DMS53 treated with DMSO at 0.1 percent for 48 hours (cell line): ENCODE measurements around the gene ZC3H15.
"Not testable (repeated sequence)": the region's sequence is repeated elsewhere in the genome, so short reads cannot be mapped to it uniquely, and the experiment has no call there.

Experiments used
- DNase-seq: peaks from one replicate; lab custom pipeline; 2025; ENCODE audit not compliant: unreplicated experiment; lab: John Stamatoyannopoulos, UW

Gene ZC3H15

DNA sequence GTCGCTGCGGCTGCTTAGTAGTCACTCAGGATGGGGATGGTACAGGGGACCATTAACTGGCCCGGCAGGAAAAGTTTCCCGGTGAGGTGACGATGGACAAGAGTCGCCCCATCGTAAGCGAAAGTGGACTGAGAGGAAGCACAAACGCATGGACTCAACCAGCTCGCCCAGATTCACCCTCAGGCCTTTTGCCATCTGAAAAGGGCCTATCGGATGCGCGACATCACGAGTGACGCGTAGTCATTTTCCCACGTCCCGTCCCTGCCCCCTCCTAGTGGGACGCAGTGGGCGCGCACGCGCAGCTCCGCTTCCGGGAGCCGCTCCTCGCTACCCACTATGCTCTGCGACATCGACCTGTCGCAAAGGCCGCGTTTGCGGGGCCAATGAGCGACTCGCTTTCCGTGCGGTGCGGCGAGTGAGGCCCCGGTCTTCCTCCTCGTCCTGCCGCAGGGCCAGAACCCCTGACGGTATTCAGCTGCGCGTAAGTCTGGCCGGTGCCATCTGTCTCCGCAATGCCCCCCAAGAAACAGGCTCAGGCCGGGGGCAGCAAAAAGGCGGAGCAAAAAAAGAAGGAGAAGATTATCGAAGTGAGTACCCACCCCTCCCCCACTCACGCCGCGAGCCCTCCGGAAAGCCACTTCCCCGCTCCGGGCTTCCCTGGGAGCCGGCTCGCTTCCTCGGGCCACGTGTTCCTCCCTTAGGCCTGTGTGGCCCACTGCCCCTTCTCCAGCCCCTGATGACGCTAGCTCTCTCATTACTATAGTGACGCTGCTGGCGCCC is at the start of gene ZC3H15:
TSS of gene ZC3H15 (plus strand) at position 390 of the 780 bp plus-strand sequence. CDS start at position 513, 123 bp downstream.
- peak; percentile 96 for DNase-seq

GRCh38 chr2:186437719-186438118 is 48.3 kb upstream of the ZC3H15 start:
- DNase-seq = no peak

DNA sequence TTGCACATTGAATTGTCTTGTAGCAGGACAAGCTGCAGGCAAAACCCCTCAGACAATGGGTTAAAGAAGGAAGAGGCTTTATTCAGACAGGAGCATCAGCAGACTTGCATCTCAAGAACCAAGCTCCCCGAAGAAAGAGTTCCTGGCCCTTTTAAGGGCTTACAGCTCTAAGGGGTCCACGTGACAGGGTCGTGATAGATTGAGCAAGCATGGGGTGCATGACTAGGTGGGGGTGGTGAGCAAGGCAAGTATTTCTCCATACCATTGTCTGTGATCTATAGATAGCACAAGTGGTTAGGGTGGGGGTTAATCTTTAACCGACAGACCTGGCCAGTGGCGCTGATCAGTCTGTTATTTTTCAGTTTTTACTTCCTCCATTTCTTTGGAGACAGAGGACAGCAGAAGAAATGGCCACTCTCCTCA is 46.4 kb upstream of the ZC3H15 start:
- DNase-seq = peak; percentile 80

DNA sequence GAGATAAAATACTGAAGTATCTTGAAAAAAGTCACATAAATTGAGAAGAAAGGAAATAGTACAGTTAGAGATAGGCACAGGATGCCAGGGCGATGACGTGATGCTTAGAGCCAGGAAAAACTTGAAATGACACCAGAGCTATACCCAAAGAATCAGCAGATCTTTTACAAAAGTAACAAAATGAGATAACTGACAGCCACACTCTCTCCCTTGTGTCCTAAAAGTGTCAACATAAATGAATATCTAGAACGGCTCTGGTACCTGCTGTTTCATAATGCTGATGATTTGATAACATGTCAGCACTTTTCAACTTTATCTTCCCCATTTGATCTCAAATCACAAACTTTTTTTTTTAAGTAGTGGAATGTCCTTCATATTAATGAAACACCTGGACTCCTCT is 45.6 kb upstream of the ZC3H15 start:
- DNase-seq = no peak

- DNase-seq = no peak
Measured at GRCh38 chr2:186442885-186443284, 43.2 kb upstream of the ZC3H15 start.

DNA sequence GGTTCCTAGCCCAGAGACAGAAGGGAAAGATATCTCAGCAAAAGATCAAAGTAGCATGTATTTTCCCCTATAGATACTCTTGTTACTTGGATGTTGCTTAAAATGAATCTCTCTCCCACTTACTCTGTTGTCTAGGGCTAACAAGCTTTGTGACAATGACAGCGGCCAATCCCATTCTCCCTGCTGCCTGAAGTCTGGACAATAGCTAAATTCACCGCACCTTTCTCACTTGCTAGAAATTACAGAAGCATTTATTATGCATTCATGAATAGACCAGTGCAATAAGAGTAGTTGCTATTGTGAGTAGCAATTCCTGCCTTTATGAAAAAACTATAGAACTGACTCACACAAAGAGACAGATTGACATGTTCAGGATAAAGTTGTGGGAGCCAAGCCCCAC is 42.2 kb upstream of the ZC3H15 start:
- no peak for DNase-seq

DNA sequence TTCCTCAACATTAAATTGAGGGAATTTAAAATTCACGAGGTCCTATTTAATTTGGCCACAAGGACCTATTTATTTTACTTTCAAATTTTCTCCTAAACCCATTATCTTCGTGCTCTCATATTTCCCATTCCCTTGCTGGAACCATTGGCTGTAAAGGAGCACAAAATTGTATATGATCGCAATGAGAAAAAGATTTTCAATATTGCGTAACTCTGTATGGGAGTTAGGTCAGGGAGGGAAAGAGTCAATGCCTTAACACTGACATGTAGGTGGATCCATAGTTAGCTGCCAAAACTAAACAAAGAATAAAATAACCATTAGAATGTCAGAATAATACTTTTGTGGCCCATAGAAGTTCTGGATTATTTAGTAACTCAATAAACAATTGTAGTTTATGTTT is 40.6 kb upstream of the ZC3H15 start:
- no peak for DNase-seq

DNA sequence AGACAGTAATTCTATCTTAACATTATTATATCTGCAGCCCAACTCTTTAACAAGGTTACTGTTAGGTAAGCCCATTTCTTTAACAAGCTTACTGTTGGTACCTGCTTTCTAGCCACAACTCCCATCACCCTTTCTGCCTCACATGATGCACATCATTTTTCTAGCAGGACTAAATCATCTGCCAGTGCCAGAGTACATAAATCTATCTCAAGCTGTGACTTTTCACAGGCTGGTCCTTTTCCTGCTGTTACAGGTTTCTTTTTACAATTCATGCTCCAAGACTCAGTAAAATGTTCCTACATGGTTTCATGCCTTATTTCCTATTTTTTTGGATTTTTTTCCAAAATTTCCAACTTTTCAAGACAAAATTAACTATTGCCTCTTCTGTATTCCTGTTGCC is 30.4 kb upstream of the ZC3H15 start:
- DNase-seq = no peak

DNA sequence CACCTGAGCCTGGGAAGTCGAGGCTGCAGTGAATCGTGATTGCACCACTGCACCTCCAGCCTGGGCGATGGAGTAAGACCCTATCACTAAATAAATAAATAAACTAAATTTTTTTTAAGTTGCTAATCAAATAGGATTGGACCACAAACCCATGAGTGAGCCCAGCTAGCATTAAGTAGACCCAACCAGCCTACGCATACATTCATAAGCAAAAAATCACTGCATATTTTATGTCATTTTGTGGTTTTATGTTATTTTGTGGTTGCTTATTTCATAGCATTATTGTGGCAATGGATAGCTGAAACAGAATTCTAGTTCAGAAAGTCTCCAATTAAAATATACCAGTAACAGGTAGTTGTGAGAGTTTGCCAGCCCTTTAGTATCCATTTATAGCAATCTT is 29.1 kb upstream of the ZC3H15 start:
- no peak for DNase-seq

GRCh38 chr2:186457908-186458307 is 28.2 kb upstream of the ZC3H15 start:
- DNase-seq = no peak

GRCh38 chr2:186459009-186459408 is 27.1 kb upstream of the ZC3H15 start:
- peak; percentile 63 for DNase-seq

- DNase-seq = peak; percentile 48
Measured at GRCh38 chr2:186460465-186460864, 25.6 kb upstream of the ZC3H15 start.

GRCh38 chr2:186466743-186467142 is 19.3 kb upstream of the ZC3H15 start:
- DNase-seq = no peak

- no peak for DNase-seq
Measured at GRCh38 chr2:186467421-186467820, 18.6 kb upstream of the ZC3H15 start.

GRCh38 chr2:186472722-186473493 is 13.2 kb upstream of the ZC3H15 start:
- not testable (repeated sequence) for DNase-seq

GRCh38 chr2:186474239-186474638 is 11.8 kb upstream of the ZC3H15 start:
- DNase-seq = not testable (repeated sequence)

DNA sequence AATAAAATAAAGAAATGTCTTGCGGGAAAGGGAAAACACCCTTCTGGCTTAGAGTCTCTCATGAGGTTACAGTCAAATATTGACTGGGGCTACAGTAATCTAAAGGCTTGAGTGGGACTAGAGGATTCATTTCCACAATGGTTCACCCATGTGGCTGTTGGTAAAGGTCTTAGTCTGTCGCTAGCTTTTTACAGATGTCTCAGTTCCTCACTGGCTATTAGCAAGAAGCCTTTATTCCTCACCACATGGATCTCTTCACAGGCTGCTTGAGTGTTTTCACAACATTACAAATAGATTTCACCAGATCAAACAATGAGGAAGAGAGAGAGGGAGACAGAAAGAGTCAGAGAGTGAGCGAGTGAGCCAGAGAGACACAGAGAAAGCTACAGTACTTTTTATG is 8.3 kb upstream of the ZC3H15 start:
- no peak for DNase-seq

DNA sequence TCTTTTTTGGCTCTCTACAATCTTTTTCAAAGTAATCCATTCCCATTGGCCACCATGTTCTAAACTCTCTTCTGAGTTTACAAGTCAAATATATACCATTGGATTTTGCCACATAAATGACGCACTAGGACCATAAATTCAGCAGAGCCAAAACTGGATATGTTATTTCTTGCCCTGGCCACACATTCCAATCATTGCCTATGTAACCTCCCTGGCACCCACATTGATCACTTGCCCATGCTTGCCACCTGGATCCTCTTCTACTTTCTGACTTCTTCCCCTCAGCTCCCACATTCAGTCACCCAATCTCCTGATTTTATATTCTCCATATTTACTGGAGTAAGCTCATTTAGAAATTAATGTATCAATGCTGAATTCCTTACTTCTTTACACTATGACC is 5.1 kb upstream of the ZC3H15 start:
- DNase-seq = no peak

GRCh38 chr2:186484062-186484735 is 1.9 kb upstream of the ZC3H15 start:
- no peak for DNase-seq

- DNase-seq = no peak
Measured at GRCh38 chr2:186485576-186485870, 537 bp upstream of the ZC3H15 start.

GRCh38 chr2:186486651-186487647 is 889 bp downstream of the ZC3H15 start:
- DNase-seq = peak; percentile 20
